SK-N-SH (cell line): ENCODE results near the gene PKIB. TPM values are rescaled to one million over a fixed set of nuclear protein-coding genes. Genes with fewer than 3 reads are reported as not detected.

Experiments
- CTCF ChIA-PET: fragments of 300-600, 350-600 bp; formaldehyde crosslinking; extraction: SDS; loops from one replicate; lab custom pipeline; 2021; lab: Yijun Ruan, JAX
- POLR2A ChIA-PET: fragments of 350-600 bp; sonication (Branson Sonifier 250); formaldehyde crosslinking; extraction: SDS; loops from one replicate; lab custom pipeline; 2020; ENCODE audit warnings: antibody characterized with exemption, inconsistent platforms; lab: Yijun Ruan, JAX
- DNase-seq: peaks from one replicate; pipeline ENCODE4 v3.0.0; 2012
- H2AFZ ChIP-seq: fragments of 200-600 bp; sonication (generic); 2 replicates; pipeline ENCODE4 v1.8.1; 2016; ENCODE audit warnings: antibody characterized with exemption, mild to moderate bottlenecking, low read depth
- H3F3A ChIP-seq: fragments of 200-600 bp; sonication (generic); replicated peaks from 2 replicates; pipeline ENCODE3; 2016; ENCODE audit warnings: antibody characterized with exemption, mild to moderate bottlenecking; ENCODE audit not compliant: insufficient read depth
- H3K27ac ChIP-seq, 2 experiments: fragments of 200-500 bp in 1 of 2; fragments of 200-600 bp in 1 of 2; sonication (Bioruptor generic) in 1 of 2; sonication (generic), shearing (Covaris generic) in 1 of 2; 2 replicates each; pipeline versions ENCODE4 v1.5.1 to v1.6.1; 2014 to 2016; ENCODE audit warnings: low read depth in 2 of 2, inconsistent platforms in 1 of 2, low read length in 1 of 2, mild to moderate bottlenecking in 1 of 2, mixed read lengths in 1 of 2
- H3K27me3 ChIP-seq: fragments of 200-600 bp; sonication (generic), shearing (Covaris generic); 2 replicates; pipeline ENCODE4 v1.6.1; 2016; ENCODE audit warnings: mixed run types; ENCODE audit not compliant: insufficient read depth
- H3K36me3 ChIP-seq, 2 experiments: fragments of 200-500 bp in 1 of 2; fragments of 200-600 bp in 1 of 2; sonication (Bioruptor generic) in 1 of 2; sonication (generic) in 1 of 2; replicated peaks in 1 of 2; 2 replicates each; pipeline versions ENCODE3 to v1.5.1; 2014 to 2016; ENCODE audit warnings: low read length in 1 of 2, mild to moderate bottlenecking in 1 of 2; ENCODE audit not compliant: insufficient read depth in 2 of 2, control insufficient read depth in 1 of 2
- H3K4me1 ChIP-seq, 2 experiments: fragments of 200-500 bp in 1 of 2; fragments of 200-600 bp in 1 of 2; sonication (Bioruptor generic) in 1 of 2; sonication (generic), shearing (Covaris generic) in 1 of 2; 2 replicates each; pipeline versions ENCODE4 v1.5.1 to v1.6.1; 2014 to 2016; ENCODE audit warnings: low read depth in 1 of 2, low read length in 1 of 2, mixed run types in 1 of 2; ENCODE audit not compliant: insufficient read depth in 2 of 2, control insufficient read depth in 1 of 2
- H3K4me2 ChIP-seq: fragments of 200-600 bp; sonication (generic), shearing (Covaris generic); 2 replicates; pipeline ENCODE4 v1.6.1; 2017; ENCODE audit warnings: mixed run types
- H3K4me3 ChIP-seq, 2 experiments: fragments of 200-500 bp in 1 of 2; fragments of 200-600 bp in 1 of 2; sonication (Bioruptor generic) in 1 of 2; sonication (generic), shearing (Covaris generic) in 1 of 2; 2 replicates each; pipeline versions ENCODE4 v1.5.1 to v1.8.1; 2014 to 2016; ENCODE audit warnings: low read depth in 2 of 2, inconsistent platforms in 1 of 2, low read length in 1 of 2, mild to moderate bottlenecking in 1 of 2, mixed read lengths in 1 of 2, moderate library complexity in 1 of 2
- H3K79me2 ChIP-seq: fragments of 200-600 bp; sonication (generic); 2 replicates; pipeline ENCODE4 v1.8.1; 2017; ENCODE audit warnings: mild to moderate bottlenecking; ENCODE audit not compliant: insufficient read depth
- H3K9ac ChIP-seq: fragments of 200-600 bp; sonication (generic); 2 replicates; pipeline ENCODE4 v1.6.1; 2017; ENCODE audit warnings: mixed run types
- H3K9me2 ChIP-seq: fragments of 200-600 bp; sonication (generic); 2 replicates; pipeline ENCODE4 v1.6.1; 2017; ENCODE audit warnings: mixed run types
- H3K9me3 ChIP-seq: fragments of 200-600 bp; sonication (generic); 2 replicates; pipeline ENCODE4 v1.6.1; 2017; ENCODE audit warnings: mixed run types, mild to moderate bottlenecking, moderate library complexity
- H4K20me1 ChIP-seq: fragments of 200-600 bp; sonication (generic); 2 replicates; pipeline ENCODE4 v1.6.1; 2017; ENCODE audit warnings: mild to moderate bottlenecking, mixed run types; ENCODE audit not compliant: insufficient read depth
- CHD2 ChIP-seq: fragments of 150-350 bp; IDR thresholded peaks from 2 replicates; pipeline ENCODE4 v1.6.1; 2018; ENCODE audit warnings: low read length; ENCODE audit not compliant: partially characterized antibody
- ELF1 ChIP-seq: IDR thresholded peaks from 2 replicates; pipeline ENCODE4 v1.4.0; 2012
- EZH2phosphoT487 ChIP-seq: fragments of 200-600 bp; sonication (generic); IDR thresholded peaks from 2 replicates; pipeline ENCODE4 v1.6.1; 2017; ENCODE audit warnings: low read depth, mixed run types, mild to moderate bottlenecking, antibody characterized with exemption, moderate library complexity, borderline replicate concordance
- FOSL2 ChIP-seq: IDR thresholded peaks from 2 replicates; pipeline ENCODE4 v1.4.0; 2012; ENCODE audit warnings: low read depth, mild to moderate bottlenecking, moderate library complexity, borderline replicate concordance
- FOXJ3 ChIP-seq: sonication (generic); formaldehyde crosslinking; IDR thresholded peaks from 2 replicates; pipeline ENCODE4 v1.5.1; 2020; ENCODE audit warnings: mild to moderate bottlenecking, missing genetic modification reagents
- FOXM1 ChIP-seq: IDR thresholded peaks from 2 replicates; pipeline ENCODE4 v1.4.0; 2012; ENCODE audit warnings: low read depth, mild to moderate bottlenecking
- GABPA ChIP-seq: IDR thresholded peaks from 2 replicates; pipeline ENCODE4 v1.4.0; 2012; ENCODE audit warnings: low read depth, mild to moderate bottlenecking
- GATA2 ChIP-seq: sonication (generic); formaldehyde crosslinking; IDR thresholded peaks from 2 replicates; pipeline ENCODE4 v1.5.0; 2020; ENCODE audit warnings: mild to moderate bottlenecking, missing genetic modification reagents
- JUND ChIP-seq: IDR thresholded peaks from 2 replicates; pipeline ENCODE4 v1.4.0; 2012
- MEF2A ChIP-seq: IDR thresholded peaks from 2 replicates; pipeline ENCODE4 v1.4.0; 2012; ENCODE audit warnings: low read depth, borderline replicate concordance
- NFIC ChIP-seq: IDR thresholded peaks from 2 replicates; pipeline ENCODE4 v1.4.0; 2012; ENCODE audit warnings: borderline replicate concordance
- POLR2AphosphoS5 ChIP-seq: IDR thresholded peaks from 2 replicates; pipeline ENCODE4 v1.6.1; 2012; ENCODE audit warnings: low read depth, low read length
- RAD21 ChIP-seq: IDR thresholded peaks from 2 replicates; pipeline ENCODE4 v1.6.1; 2012; ENCODE audit warnings: mild to moderate bottlenecking, low read length
- RCOR1 ChIP-seq: fragments of 150-350 bp; IDR thresholded peaks from 2 replicates; pipeline ENCODE4 v1.6.1; 2017; ENCODE audit warnings: antibody characterized with exemption, low read length
- RXRA ChIP-seq: IDR thresholded peaks from 2 replicates; pipeline ENCODE4 v1.4.0; 2012; ENCODE audit warnings: low read depth, mild to moderate bottlenecking, borderline replicate concordance
- SMC3 ChIP-seq: IDR thresholded peaks from 2 replicates; pipeline ENCODE4 v1.6.1; 2012; ENCODE audit warnings: low read depth, low read length, improper control_type of control experiment
- TAF1 ChIP-seq: IDR thresholded peaks from 2 replicates; pipeline ENCODE4 v1.6.1; 2012; ENCODE audit warnings: low read depth, mild to moderate bottlenecking, low read length, moderate library complexity, borderline replicate concordance
- TCF12 ChIP-seq: IDR thresholded peaks from 2 replicates; pipeline ENCODE4 v1.4.0; 2012
- TEAD4 ChIP-seq: IDR thresholded peaks from 2 replicates; pipeline ENCODE4 v1.4.0; 2012; ENCODE audit warnings: mild to moderate bottlenecking, borderline replicate concordance; ENCODE audit not compliant: insufficient read depth
- WGBS: methylation state at CpG from one replicate; pipeline ENCODE4 v1.1.6; 2017; ENCODE audit warnings: low lambda C conversion rate; 5-methylcytosine and 5-hydroxymethylcytosine counted together
- polyA plus RNA-seq, 3 experiments: library from polyadenylated mRNA; depleted of rRNA; stranded (reverse); fragments of >200 nt; gene quantifications; 2 replicates each; pipeline ENCODE4 v1.2.3, GENCODE V29; 2012
- TF ChIP-seq, protein P1 (sequence below): IDR thresholded peaks from 2 replicates; pipeline ENCODE4; 2012
- TF ChIP-seq, protein P2 (sequence below): fragments of 150-350 bp; IDR thresholded peaks from 2 replicates; pipeline ENCODE4 v1.6.1; 2016; ENCODE audit warnings: mild to moderate bottlenecking, low read depth, low read length

PKIB gene
- polyA plus RNA-seq, 1 of the 3 experiments (the other 2 are of a cell fraction), result 0.30 TPM

GRCh38 chr6:122704066-122704465 is 93.9 kb downstream of the PKIB start:
- no peaks in the 10 kb centered on the region for H3K79me2 ChIP-seq
- H3K9ac ChIP-seq, result no peak overlapping the region
- CTCF ChIA-PET, result no interaction called here
- H3K4me2 ChIP-seq, result no peak overlapping the region
- no peak overlapping the region for H3K4me3 ChIP-seq
- no peaks in the 10 kb centered on the region; the same call in 1 of the 2 replicates for H3K27me3 ChIP-seq
- H3K36me3 ChIP-seq, result no peaks in the 10 kb centered on the region
- WGBS, result 25% methylated on average over 4 of the region's 4 CpGs
- no peaks in the 10 kb centered on the region for H4K20me1 ChIP-seq
- DNase-seq, result no peak
- POLR2A ChIA-PET, result no interaction called here
- no peak for TF ChIP-seq EZH2phosphoT487
- TF ChIP-seq MEF2A, result no peak
- no peak for TF ChIP-seq CHD2
- H2AFZ ChIP-seq, result no peak overlapping the region
- H3K27ac ChIP-seq, result no peak overlapping the region
- no peaks in the 10 kb centered on the region for H3K9me2 ChIP-seq
- H3F3A ChIP-seq, result no peaks in the 10 kb centered on the region
- no peaks in the 10 kb centered on the region for H3K4me1 ChIP-seq
- H3K9me3 ChIP-seq, result no peaks in the 10 kb centered on the region

DNA sequence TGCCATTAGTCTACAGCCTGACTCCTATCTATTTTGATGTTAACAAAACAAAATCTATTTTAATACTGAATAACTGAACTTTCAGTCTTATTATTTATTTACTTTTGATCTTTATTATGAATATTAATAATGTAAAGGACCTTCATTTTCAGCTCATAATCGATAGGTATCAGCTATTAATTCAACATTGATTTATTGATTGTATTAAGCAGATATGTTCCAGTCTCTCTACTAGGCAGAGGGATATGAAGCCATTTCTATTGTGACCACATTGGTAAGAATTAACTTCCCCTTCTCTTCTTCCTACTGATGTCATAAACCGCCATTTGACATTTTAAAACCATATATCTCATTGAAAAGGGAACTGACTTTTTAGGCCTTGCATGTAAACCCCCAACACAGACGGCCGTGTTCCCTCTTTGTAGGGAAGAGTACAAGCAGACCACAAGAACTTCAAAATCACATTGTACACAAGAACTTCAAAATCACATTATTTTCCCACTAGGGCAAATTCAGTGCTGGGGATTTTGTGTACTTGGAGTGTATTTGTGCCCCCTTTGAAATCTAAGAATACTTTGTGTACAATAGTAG is 99.8 kb downstream of the PKIB start:
- no peaks in the 10 kb centered on the region for H3K36me3 ChIP-seq
- no peaks in the 10 kb centered on the region for H3K79me2 ChIP-seq

More for the DNA sequence above, 99.8 kb downstream of the PKIB start:
- ChIA-PET CTCF (no interaction called here), POLR2A (no interaction called here)
- H3K27ac ChIP-seq, result no peak overlapping the region
- no peak overlapping the region for H3K4me2 ChIP-seq
- no peak overlapping the region for H2AFZ ChIP-seq
- no peak overlapping the region for H3K9ac ChIP-seq
- no peak for TF ChIP-seq TEAD4
- no peak for TF ChIP-seq MEF2A
- TF ChIP-seq, protein P1, sequence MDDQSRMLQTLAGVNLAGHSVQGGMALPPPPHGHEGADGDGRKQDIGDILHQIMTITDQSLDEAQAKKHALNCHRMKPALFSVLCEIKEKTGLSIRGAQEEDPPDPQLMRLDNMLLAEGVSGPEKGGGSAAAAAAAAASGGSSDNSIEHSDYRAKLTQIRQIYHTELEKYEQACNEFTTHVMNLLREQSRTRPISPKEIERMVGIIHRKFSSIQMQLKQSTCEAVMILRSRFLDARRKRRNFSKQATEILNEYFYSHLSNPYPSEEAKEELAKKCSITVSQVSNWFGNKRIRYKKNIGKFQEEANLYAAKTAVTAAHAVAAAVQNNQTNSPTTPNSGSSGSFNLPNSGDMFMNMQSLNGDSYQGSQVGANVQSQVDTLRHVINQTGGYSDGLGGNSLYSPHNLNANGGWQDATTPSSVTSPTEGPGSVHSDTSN, result no peak
- no peak for TF ChIP-seq JUND
- TF ChIP-seq GATA2 (CRISPR knock-in tag), result no peak
- TF ChIP-seq ELF1, result no peak
- no peak for TF ChIP-seq TCF12
- TF ChIP-seq RAD21, result no peak
- TF ChIP-seq FOXJ3 (CRISPR knock-in tag), result no peak
- no peak for TF ChIP-seq NFIC
- TF ChIP-seq RCOR1, result no peak
- no peak for TF ChIP-seq CHD2
- TF ChIP-seq RXRA, result no peak
- no peak for TF ChIP-seq SMC3
- no peak for TF ChIP-seq GABPA
- no peak for TF ChIP-seq FOSL2
- TF ChIP-seq, protein P2, sequence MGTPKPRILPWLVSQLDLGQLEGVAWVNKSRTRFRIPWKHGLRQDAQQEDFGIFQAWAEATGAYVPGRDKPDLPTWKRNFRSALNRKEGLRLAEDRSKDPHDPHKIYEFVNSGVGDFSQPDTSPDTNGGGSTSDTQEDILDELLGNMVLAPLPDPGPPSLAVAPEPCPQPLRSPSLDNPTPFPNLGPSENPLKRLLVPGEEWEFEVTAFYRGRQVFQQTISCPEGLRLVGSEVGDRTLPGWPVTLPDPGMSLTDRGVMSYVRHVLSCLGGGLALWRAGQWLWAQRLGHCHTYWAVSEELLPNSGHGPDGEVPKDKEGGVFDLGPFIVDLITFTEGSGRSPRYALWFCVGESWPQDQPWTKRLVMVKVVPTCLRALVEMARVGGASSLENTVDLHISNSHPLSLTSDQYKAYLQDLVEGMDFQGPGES, result no peak
- no peak for TF ChIP-seq TAF1
- no peak for TF ChIP-seq POLR2AphosphoS5
- TF ChIP-seq FOXM1, result no peak
- H3K9me3 ChIP-seq, result no peaks in the 10 kb centered on the region
- no peaks in the 10 kb centered on the region for H3F3A ChIP-seq
- DNase-seq, result no peak
- no peaks in the 10 kb centered on the region for H4K20me1 ChIP-seq
- H3K4me3 ChIP-seq, result no peak overlapping the region
- H3K27me3 ChIP-seq, result peaks cover 8% of the 10 kb centered on the region; the same call in 1 of the 2 replicates
- no peaks in the 10 kb centered on the region for H3K9me2 ChIP-seq
- peaks cover 0 to 6% of the 10 kb centered on the region in 2 experiments; a peak in 1 of 4 replicates for H3K4me1 ChIP-seq
- WGBS, result 23% methylated on average over 4 of the region's 4 CpGs
